SHP77 (cell line): ENCODE measurements around the gene DDX10.

Source experiments
- DNase-seq, 2 experiments: peaks; one replicate each; lab custom pipeline; 2025; lab: John Stamatoyannopoulos, UW

DDX10 gene

GRCh38 chr11:108825381-108825780, 160.5 kb downstream of the DDX10 start:
- no peak for DNase-seq

GRCh38 chr11:108826136-108826535, 161.3 kb downstream of the DDX10 start:
- DNase-seq, result no peak

GRCh38 chr11:108835624-108836023, 170.8 kb downstream of the DDX10 start:
- no peak for DNase-seq

GRCh38 chr11:108836541-108836940, 171.7 kb downstream of the DDX10 start:
- DNase-seq, result no peak

- DNase-seq, result no peak
Measured at GRCh38 chr11:108838102-108838791, 173.4 kb downstream of the DDX10 start.

GRCh38 chr11:108838792-108839105, 173.9 kb downstream of the DDX10 start:
- no peak for DNase-seq

GRCh38 chr11:108846009-108846408, 181.1 kb downstream of the DDX10 start:
- no peak for DNase-seq

- no peak for DNase-seq
Measured at GRCh38 chr11:108847298-108847990, 182.6 kb downstream of the DDX10 start.

- no peak for DNase-seq
Measured at GRCh38 chr11:108851781-108852180, 186.9 kb downstream of the DDX10 start.

- DNase-seq, result no peak
Measured at GRCh38 chr11:108852701-108853100, 187.8 kb downstream of the DDX10 start.

GRCh38 chr11:108853151-108853550, 188.3 kb downstream of the DDX10 start:
- no peak for DNase-seq

- DNase-seq, result no peak
Measured at GRCh38 chr11:108853864-108854263, 189.0 kb downstream of the DDX10 start.

- no peak for DNase-seq
Measured at GRCh38 chr11:108854346-108854745, 189.5 kb downstream of the DDX10 start.

GRCh38 chr11:108857382-108857781, 192.5 kb downstream of the DDX10 start:
- DNase-seq, result no peak

GRCh38 chr11:108858622-108859021, 193.8 kb downstream of the DDX10 start:
- no peak for DNase-seq

- no peak for DNase-seq
Measured at GRCh38 chr11:108859510-108859909, 194.6 kb downstream of the DDX10 start.

- DNase-seq, result no peak
Measured at GRCh38 chr11:108863528-108863927, 198.7 kb downstream of the DDX10 start.

GRCh38 chr11:108865406-108865805, 200.5 kb downstream of the DDX10 start:
- DNase-seq, result no peak

GRCh38 chr11:108866781-108867180, 201.9 kb downstream of the DDX10 start:
- DNase-seq, result no peak

- no peak for DNase-seq
Measured at GRCh38 chr11:108870373-108871020, 205.6 kb downstream of the DDX10 start.

- DNase-seq, result peak; percentile 1 to 33
Measured at GRCh38 chr11:108871152-108871551, 206.3 kb downstream of the DDX10 start.

- DNase-seq, result no peak
Measured at GRCh38 chr11:108871867-108872266, 207.0 kb downstream of the DDX10 start.

- no peak for DNase-seq
Measured at GRCh38 chr11:108872781-108873291, 208.0 kb downstream of the DDX10 start.
